Tibial nerve (tissue), 4 donors: ENCODE results near the gene SPCS3. TPM values are rescaled to one million over a fixed set of nuclear protein-coding genes. Genes with fewer than 3 reads are reported as not detected.

ENCODE experiments used
- DNase-seq, 2 donors: peaks; one replicate each; pipeline ENCODE4 v3.0.0-alpha.2; 2019; ENCODE audit warnings: low spot score in 2 of 2
- H3K27ac ChIP-seq, 4 donors: fragments of 200-600 bp; sonication (generic) in 3 of 4; one replicate each; pipeline ENCODE4 v1.5.1; 2017 to 2019; ENCODE audit warnings: mild to moderate bottlenecking in 1 of 4
- H3K27me3 ChIP-seq, 2 donors: fragments of 200-600 bp; sonication (generic) in 1 of 2; one replicate each; pipeline versions ENCODE4 v1.5.1 to v1.6.0; 2017 to 2019
- H3K36me3 ChIP-seq, 3 donors: fragments of 200-600 bp; sonication (generic); one replicate each; pipeline ENCODE4 v1.5.1; 2018 to 2019
- H3K4me1 ChIP-seq, 4 donors: fragments of 200-600 bp; sonication (generic) in 3 of 4; one replicate each; pipeline ENCODE4 v1.5.1; 2017 to 2019
- H3K4me3 ChIP-seq, 4 donors: fragments of 200-600 bp; sonication (generic) in 3 of 4; one replicate each; pipeline ENCODE4 v1.5.1; 2017 to 2019; ENCODE audit warnings: mild to moderate bottlenecking in 1 of 4, moderate library complexity in 1 of 4
- H3K9me3 ChIP-seq, 4 donors: fragments of 200-600 bp; sonication (generic) in 3 of 4; one replicate each; pipeline ENCODE4 v1.5.1; 2017 to 2019
- EP300 ChIP-seq, 2 donors: sonication (generic); formaldehyde crosslinking; IDR thresholded peaks; one replicate each; pipeline ENCODE4 v1.6.1; 2017; ENCODE audit warnings: antibody characterized with exemption in 2 of 2, mild to moderate bottlenecking in 1 of 2
- POLR2A ChIP-seq, 2 donors: fragments of 450-650 bp; IDR thresholded peaks; one replicate each; pipeline ENCODE4 v1.6.1; 2017; ENCODE audit warnings: antibody characterized with exemption in 2 of 2, mild to moderate bottlenecking in 2 of 2, moderate library complexity in 2 of 2
- WGBS, 2 donors: methylation state at CpG; one replicate each; pipeline ENCODE4 v1.1.5; 2018; 5-methylcytosine and 5-hydroxymethylcytosine counted together
- total RNA-seq, 4 donors: library from RNA; depleted of rRNA; stranded (reverse); fragments of >200 nt; gene quantifications; one replicate each; pipeline ENCODE4 v1.1.0, GENCODE V29; 2016
- TF ChIP-seq, protein P1 (sequence below), 5 experiments: fragments of 200-600 bp in 3 of 5; fragments of 450-650 bp in 2 of 5; sonication (generic) in 3 of 5; IDR thresholded peaks; one replicate each; pipeline ENCODE4 v1.5.1; 2016 to 2019; ENCODE audit warnings: antibody characterized with exemption in 5 of 5, mild to moderate bottlenecking in 3 of 5, moderate library complexity in 2 of 5

Gene SPCS3
- total RNA-seq, 4 donors from 2014 or later = 55.7 to 80.6 (median 73.1) TPM

DNA sequence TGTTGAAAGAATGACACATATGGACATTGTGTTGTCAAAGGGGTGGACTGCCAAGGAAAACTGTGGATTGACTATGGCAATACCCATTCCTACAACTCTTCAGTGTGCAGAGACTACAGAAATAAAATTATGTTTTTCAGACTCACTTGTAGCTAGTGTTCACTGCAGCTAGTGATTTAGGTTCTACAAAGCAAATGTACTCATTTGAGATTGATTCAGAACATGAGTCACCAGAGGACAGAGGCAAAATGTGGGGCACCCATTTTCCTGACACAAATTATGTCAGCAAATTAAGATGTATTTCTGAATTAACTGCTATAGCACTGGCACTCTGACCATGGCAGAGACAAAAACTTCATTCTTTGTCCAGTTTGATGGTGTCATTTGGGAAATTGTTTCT lies 40.7 kb downstream of the SPCS3 start:
- Histone ChIP-seq H3K36me3 (no peaks in the 10 kb centered on the region), H3K27ac (no peak overlapping the region), H3K9me3 (no peaks in the 10 kb centered on the region), H3K4me1 (no peaks in the 10 kb centered on the region), H3K4me3 (no peak overlapping the region), H3K27me3 (no peaks in the 10 kb centered on the region)
- no peak for DNase-seq
- TF ChIP-seq EP300 (IDR thresholded peaks at IDR 0.05) = no peak
- TF ChIP-seq POLR2A (IDR thresholded peaks at IDR 0.05) = no peak
- TF ChIP-seq, protein P1, sequence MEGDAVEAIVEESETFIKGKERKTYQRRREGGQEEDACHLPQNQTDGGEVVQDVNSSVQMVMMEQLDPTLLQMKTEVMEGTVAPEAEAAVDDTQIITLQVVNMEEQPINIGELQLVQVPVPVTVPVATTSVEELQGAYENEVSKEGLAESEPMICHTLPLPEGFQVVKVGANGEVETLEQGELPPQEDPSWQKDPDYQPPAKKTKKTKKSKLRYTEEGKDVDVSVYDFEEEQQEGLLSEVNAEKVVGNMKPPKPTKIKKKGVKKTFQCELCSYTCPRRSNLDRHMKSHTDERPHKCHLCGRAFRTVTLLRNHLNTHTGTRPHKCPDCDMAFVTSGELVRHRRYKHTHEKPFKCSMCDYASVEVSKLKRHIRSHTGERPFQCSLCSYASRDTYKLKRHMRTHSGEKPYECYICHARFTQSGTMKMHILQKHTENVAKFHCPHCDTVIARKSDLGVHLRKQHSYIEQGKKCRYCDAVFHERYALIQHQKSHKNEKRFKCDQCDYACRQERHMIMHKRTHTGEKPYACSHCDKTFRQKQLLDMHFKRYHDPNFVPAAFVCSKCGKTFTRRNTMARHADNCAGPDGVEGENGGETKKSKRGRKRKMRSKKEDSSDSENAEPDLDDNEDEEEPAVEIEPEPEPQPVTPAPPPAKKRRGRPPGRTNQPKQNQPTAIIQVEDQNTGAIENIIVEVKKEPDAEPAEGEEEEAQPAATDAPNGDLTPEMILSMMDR (IDR thresholded peaks at IDR 0.05) = no peak

DNA sequence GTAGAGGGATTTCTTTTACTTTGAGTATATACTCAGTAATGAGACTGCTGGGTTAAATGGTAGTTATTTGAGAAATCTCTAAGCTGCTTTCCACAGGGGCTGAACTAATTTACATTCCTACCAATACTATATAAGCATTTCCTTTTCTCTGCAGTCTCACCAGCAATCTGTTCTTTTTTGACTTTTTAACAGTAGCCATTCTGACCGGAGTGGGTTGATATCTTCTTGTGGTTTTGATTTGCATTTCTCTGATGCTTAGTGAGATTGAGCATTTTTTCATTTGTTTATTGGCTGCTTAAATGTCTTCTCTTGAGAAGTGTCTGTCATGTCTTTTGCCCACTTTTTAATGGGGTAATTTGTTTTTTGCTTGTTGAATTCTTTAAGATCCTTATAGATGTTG lies 43.3 kb downstream of the SPCS3 start:
- Histone ChIP-seq H3K27ac (no peak overlapping the region), H3K4me1 (no peaks in the 10 kb centered on the region), H3K27me3 (no peaks in the 10 kb centered on the region), H3K4me3 (no peak overlapping the region), H3K9me3 (peaks cover 0 to 21% (median 0%) of the 10 kb centered on the region in 4 donors), H3K36me3 (no peaks in the 10 kb centered on the region)
- no peak for TF ChIP-seq EP300 (IDR thresholded peaks at IDR 0.05)
- no peak for TF ChIP-seq POLR2A (IDR thresholded peaks at IDR 0.05)
- TF ChIP-seq, protein P1 (IDR thresholded peaks at IDR 0.05) = no peak
- WGBS, 2 donors = 61 to 66% methylated on average over 1 of the region's 1 CpG
- no peak for DNase-seq

DNA sequence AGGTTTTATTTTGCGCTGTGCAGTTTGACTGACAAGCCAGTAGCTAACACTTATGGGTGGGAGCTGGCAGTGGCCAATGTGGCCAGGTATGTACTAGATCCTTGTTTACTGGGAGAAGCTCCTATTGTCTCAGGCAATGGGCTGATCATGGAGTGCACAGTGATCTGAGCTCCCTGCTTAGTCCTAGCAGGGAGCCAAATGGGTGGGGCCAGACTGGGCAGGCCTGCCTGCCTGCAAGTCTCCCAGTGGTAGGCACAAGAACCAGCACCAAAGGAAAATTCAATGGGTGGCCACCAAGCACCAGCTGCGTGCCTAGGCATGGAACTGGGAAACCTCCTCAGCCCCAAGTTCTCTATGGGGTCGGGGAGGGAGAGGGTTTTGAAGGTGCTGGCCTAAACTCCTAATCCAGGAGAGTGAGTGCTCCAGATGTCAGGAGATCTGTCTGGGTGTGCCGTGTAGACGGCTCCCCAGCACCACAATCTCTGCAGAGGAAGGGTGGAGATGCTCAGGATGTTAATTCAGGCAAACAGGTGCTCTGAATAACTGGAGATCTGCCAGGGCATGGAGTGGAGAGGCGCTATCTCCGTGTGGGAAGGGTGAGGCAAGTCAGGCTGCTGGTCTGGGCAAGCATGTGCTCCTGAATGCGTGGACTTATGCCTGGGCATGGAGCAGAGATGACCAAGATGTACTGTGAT lies 48.2 kb downstream of the SPCS3 start:
- no peak overlapping the region for H3K4me3 ChIP-seq
- TF ChIP-seq, protein P1 (IDR thresholded peaks at IDR 0.05) = no peak
- no peak for TF ChIP-seq EP300 (IDR thresholded peaks at IDR 0.05)
- no peak for TF ChIP-seq POLR2A (IDR thresholded peaks at IDR 0.05)
- no peak overlapping the region for H3K27ac ChIP-seq
- H3K4me1 ChIP-seq = no peaks in the 10 kb centered on the region
- 80 to 97% methylated on average over 8 of the region's 8 CpGs for WGBS, 2 donors
- no peak for DNase-seq
- H3K9me3 ChIP-seq = peaks cover 0 to 25% (median 0%) of the 10 kb centered on the region in 4 donors
- H3K36me3 ChIP-seq = no peaks in the 10 kb centered on the region
- no peaks in the 10 kb centered on the region for H3K27me3 ChIP-seq

DNA sequence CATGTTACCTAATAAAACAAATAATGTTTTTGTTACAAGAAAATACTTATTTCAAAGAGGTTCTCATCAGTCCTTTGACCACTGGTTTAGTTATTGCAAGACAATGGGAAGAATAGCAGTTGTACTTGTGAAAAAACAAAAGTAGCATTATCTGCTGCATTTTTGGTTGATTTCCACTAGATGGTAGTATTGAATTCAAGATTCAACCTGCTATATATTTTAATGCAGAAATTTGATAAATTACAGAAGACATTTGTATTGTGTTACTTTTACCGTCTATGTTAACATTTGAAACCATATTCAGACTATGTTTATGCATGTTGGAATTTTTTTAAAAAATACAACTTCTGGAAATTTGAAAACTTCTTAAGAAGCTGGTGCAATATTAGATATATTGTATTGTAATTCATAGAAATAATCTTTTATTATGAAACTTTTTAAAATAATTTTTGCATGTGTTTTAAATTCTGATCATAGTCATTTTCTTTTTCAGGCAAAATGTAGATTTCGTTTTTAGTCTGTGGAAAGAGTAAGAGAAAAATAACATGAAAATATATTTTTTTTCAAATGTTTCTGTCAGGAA lies 56.4 kb downstream of the SPCS3 start:
- H3K27me3 ChIP-seq = no peaks in the 10 kb centered on the region
- DNase-seq = no peak
- WGBS, 2 donors = 4 to 8% methylated on average over 2 of the region's 2 CpGs
- H3K36me3 ChIP-seq = no peaks in the 10 kb centered on the region
- H3K9me3 ChIP-seq = no peaks in the 10 kb centered on the region
- H3K4me3 ChIP-seq = no peak overlapping the region
- no peak for TF ChIP-seq POLR2A (IDR thresholded peaks at IDR 0.05)
- TF ChIP-seq, protein P1 (IDR thresholded peaks at IDR 0.05) = peak in 4 of 5 experiments; percentile 26 to 45 (median 28)
- TF ChIP-seq EP300 (IDR thresholded peaks at IDR 0.05) = no peak
- H3K4me1 ChIP-seq = no peaks in the 10 kb centered on the region
- H3K27ac ChIP-seq = no peak overlapping the region

DNA sequence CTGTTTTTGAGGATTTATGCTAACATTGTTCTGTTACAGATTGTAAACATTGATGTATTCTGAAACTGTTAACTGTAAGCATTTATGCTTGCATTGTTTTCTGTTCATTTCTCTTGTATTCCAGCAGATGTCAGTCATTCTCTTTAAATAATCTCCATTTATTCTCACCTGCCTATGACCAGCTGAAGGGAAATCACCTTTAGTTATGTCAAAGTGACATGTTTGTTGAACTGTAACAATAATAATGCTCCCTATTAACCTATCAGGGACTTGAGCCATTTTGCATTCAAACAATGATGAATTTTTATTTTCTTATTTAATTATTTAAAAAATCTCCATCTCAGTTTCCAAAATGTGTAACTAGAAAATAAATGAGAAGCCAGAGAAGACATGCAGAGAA lies 58.0 kb downstream of the SPCS3 start:
- H3K4me3 ChIP-seq = no peak overlapping the region
- H3K36me3 ChIP-seq = no peaks in the 10 kb centered on the region
- TF ChIP-seq EP300 (IDR thresholded peaks at IDR 0.05) (no peak), POLR2A (IDR thresholded peaks at IDR 0.05) (no peak)
- TF ChIP-seq, protein P1 (IDR thresholded peaks at IDR 0.05) = peak; percentile 7 to 34 (median 14)
- no peaks in the 10 kb centered on the region for H3K4me1 ChIP-seq
- H3K9me3 ChIP-seq = no peaks in the 10 kb centered on the region
- no peaks in the 10 kb centered on the region for H3K27me3 ChIP-seq
- no peak for DNase-seq
- no peak overlapping the region for H3K27ac ChIP-seq
